ENCODE results near the gene GLT8D2. TPM values are rescaled to one million over a fixed set of nuclear protein-coding genes. Genes with fewer than 3 reads are reported as not detected.

Gene GLT8D2, protein sequence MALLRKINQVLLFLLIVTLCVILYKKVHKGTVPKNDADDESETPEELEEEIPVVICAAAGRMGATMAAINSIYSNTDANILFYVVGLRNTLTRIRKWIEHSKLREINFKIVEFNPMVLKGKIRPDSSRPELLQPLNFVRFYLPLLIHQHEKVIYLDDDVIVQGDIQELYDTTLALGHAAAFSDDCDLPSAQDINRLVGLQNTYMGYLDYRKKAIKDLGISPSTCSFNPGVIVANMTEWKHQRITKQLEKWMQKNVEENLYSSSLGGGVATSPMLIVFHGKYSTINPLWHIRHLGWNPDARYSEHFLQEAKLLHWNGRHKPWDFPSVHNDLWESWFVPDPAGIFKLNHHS
- total RNA-seq, result 6.3 TPM
- long read RNA-seq, transcript GLT8D2-201 (11 exons, 1,880 nt), result major isoform, 12 of 35 reads
- long read RNA-seq, partial matches to known transcripts, result 15 of 35 reads
- long read RNA-seq, other reads (novel, unspliced or antisense), result 7 of 35 reads

DNA sequence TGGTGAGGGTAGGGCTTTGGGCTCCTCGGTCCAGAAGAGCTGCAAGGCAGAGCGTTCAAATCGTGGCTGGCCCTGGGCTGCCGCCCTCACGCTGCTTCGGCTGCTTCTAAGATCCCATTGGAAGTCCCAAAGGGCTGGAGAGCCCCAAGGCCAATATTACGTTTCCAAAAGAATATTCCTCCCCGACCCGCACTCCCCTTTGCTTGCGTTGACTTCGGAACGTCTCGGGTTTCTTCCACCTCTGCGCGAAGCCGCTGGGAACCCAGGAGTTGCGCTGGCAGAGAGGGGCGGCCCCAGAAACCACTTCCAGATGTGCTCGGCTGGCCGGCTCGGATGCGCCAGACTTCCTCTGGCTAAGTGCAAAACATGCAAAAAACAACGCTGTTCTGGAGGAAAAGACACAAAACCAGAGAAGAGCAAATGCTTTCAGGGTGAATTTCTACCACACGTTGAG, at the start of gene GLT8D2:
Gene GLT8D2 (minus strand): TSS at position 285 of the 454 bp plus-strand sequence. CDS start 30,539 bp downstream, outside the sequence.
- DNase-seq (ENCODE audit: low spot score), result no peak

DNA sequence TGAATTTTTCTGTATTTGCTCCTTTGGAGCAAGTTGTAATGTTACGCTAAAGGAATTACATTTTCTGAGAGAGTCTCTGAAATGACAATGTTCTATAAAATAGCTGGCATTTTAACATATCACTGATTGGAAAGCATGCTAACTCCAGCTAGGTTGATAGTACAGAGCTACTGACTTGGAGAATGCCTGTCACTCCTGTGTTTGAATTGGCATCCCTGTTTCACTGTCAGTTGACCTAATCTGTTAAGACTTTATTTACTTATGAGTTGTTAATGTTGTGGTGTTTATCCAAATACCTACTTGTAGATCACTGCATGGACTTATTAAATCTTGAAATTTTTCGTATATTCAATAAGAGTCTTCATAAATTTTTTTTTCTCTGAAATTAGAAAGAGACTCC, 48.0 kb upstream of the GLT8D2 start:
- DNase-seq (ENCODE audit: low spot score), result no peak

DNA sequence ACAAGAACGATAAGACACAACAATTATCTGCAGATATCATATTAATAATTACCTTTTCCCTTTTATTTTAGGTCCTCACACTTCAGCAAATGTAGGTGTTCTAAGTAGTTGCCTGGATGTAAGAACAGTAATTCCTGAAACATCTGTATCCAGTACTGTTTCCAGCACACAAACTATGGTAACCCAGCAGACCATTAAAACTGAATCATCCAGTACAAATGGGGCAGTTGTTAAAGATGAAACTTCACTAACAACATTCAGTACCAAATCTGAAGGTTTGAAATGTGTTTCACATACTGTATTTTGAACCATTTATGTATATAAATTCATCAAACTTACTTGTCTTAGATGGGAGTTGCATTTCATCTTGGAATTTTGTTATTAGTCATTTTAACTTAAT, 45.3 kb upstream of the GLT8D2 start:
- no peak for DNase-seq (ENCODE audit: low spot score)

DNA sequence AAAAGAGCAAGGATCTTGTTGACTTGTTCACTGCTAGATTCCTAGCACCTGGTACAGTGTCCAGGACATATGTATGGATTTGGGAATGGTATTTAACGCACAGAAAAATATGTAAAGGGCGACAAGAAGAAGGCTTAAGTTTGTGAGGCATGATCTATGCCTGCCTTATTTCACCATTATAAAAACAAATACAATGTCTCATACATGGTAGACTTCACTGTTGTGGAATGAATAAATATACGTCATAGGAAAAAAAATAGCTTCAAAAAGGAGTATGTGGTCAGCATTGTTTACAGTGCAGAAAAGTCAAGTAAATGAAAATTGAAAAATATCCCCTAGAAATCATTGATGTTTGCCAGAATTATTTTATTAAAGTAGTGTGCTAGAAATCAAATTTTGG, 44.3 kb upstream of the GLT8D2 start:
- no peak for DNase-seq (ENCODE audit: low spot score)

DNA sequence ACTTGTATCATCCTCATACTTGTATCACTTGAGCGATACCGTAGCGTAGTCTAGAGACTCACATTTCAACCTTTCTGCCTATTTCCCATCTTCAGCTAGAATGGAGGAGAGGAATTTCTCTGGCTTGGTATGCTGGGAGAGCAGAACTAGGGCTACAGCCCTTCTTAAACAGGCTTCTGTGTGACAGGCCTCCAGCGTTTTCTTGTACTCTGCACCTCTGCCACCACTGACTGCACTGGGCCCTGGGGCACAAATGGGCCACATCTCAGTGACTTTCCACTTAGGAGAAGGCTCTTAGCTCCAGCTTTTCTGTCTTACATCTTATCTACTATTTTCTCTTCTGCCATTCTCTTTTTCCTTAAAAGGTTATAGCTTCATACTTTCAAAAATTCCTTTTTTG, 41.1 kb upstream of the GLT8D2 start:
- DNase-seq (ENCODE audit: low spot score), result no peak

DNA sequence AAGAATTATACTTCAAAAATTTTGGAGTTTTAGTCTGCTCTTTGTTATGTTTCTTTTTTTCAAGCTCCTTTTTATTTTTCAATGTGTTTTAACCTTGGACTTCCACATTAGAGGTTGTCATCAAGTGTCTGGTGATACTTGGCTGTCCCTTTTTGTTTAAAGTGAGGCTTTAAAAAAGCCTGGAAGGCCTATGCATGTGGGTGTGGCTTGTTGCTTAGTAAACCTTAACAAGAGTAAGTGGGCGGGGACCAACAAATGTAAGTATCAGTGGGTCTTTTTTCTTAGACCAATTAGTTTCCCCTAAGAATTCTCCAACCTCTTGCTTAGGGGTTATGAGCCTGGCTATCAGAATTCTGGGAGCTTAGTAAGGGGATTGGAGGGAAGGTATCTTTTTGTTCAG, 40.7 kb upstream of the GLT8D2 start:
- no peak for DNase-seq (ENCODE audit: low spot score)

DNA sequence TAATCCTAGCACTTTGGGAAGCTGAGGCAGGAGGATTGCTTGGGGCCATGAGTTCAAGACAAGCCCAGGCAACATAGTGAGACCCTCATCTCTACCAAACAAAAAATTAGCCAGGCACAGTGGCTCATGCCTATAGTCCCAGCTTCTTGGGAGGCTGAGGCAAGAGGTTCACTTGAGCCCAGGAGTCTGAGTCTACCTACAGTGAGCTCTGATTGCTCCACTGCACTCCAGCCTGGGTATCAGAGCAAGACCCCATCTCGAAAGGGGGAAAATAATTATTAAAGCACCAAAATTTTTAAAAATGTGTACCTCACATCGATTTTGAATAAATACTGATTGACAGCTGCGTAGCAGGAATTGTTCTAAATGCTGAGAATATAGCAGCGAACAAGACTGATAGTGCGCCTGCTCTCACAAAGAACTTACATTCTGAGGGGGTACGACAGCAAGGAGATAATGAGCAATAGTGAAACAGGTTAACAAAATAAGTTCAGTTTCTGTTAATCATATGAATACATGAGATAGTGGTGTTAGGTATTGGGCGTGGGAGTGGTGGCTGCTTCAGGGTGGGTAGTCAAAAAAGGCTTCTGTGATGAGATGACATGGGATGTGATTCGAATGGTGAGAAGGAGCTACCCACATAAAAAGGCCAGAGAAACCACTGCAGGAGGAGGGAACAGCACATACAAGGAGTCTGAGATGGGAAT, 33.9 kb upstream of the GLT8D2 start:
- DNase-seq (ENCODE audit: low spot score), result no peak

DNA sequence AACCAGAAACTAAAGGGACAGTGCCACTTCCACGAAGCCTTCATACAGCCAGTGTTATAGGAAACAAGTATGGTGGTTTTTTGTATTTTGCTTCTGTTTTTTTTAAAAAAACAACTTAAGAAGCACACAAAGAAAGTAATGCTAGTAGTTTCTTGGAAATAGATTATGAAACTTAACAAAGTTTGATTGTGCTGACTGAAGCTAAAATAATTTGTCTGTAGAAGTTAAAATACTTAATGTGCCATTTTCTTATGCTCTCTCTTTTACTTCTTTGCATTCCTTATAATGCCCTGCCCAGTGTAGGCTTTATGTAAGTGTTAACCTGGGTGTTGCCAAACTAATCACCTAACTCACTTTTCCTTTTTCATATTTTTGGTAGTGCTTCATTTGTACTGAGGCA, 30.8 kb upstream of the GLT8D2 start:
- DNase-seq (ENCODE audit: low spot score), result no peak

DNA sequence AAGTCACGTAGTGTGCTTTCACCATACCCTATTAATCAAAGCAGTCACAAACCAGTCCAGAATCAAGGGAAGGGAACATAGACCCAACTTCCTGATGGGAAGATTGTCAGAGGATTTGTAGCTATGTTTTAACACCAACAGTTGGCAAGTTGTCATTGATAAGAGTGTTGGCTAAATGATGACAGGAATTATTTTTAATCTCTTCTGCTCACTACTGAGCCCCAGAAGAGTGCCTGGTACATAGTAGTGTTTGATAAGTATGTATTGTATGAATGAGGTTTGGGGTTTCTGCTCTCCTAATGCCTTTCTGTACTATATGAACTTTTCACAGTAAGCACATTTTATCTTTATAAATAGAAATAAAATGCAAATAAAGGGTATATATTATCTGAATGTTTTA, 29.0 kb upstream of the GLT8D2 start:
- DNase-seq (ENCODE audit: low spot score), result no peak

DNA sequence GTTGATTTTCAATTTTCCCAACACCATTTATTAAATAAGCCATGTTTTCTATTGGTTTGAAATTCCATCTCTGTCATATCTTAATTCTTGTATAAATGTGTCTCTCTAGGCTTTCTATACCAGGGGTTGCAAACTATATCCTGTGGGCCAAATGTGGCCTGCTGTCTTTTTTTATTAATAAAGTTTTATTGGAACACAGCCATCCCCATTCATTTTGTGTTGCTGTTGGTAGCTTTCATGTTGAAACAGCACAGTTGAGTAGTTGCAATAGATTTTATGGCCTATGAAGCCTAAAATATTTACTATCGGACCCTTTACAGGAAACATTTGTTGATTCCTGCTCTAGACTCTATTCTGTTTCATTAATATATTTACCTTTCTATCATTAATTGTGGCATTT, 23.7 kb upstream of the GLT8D2 start:
- DNase-seq (ENCODE audit: low spot score), result no peak

DNA sequence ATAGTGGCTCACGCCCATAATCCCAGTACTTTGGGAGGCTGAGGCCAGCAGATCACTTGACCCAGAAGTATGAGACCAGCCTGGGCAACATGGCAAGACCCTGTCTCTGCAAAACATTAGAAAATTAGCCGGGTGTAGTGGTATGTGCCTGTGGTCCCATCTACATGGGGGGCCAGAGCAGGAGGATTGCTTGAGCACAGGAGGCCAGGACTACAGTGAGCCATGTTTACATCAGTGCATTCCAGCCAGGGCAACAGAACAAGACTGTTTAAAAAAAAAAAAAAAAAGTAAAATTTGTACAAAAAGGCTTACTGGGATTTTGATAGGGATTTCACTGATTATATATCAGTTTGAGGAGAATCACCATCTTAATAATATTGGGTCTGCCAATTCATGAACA, 22.1 kb upstream of the GLT8D2 start:
- DNase-seq (ENCODE audit: low spot score), result no peak

DNA sequence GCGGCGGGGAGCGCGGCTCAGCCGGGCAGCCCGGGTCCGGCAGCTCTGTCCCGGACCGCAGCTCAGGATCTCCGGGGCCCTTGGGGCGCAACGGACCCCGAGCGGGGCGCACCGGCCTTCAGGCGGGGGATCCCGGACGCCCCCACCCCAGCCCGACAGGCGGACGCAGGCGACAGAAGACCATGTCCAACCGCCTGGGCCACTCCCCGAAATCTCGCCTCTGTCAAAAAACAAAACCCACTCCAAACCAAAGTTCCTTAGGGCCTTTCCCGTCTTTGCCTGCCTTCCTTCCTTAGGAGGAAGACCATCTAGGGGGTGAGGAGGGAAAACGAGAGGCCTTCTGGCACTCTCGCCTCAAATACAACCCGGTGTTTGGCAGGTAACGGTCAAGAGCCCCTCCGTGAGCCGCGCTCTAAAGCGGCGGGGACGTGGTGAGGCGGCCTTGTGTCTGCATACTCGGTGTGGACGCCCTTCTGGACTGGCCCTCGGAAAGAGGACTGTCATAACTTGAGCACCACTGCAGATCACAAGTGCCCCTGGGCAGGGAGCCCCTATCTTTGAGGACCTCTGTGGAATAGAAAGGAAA, 14.9 kb upstream of the GLT8D2 start:
- DNase-seq (ENCODE audit: low spot score), result no peak

DNA sequence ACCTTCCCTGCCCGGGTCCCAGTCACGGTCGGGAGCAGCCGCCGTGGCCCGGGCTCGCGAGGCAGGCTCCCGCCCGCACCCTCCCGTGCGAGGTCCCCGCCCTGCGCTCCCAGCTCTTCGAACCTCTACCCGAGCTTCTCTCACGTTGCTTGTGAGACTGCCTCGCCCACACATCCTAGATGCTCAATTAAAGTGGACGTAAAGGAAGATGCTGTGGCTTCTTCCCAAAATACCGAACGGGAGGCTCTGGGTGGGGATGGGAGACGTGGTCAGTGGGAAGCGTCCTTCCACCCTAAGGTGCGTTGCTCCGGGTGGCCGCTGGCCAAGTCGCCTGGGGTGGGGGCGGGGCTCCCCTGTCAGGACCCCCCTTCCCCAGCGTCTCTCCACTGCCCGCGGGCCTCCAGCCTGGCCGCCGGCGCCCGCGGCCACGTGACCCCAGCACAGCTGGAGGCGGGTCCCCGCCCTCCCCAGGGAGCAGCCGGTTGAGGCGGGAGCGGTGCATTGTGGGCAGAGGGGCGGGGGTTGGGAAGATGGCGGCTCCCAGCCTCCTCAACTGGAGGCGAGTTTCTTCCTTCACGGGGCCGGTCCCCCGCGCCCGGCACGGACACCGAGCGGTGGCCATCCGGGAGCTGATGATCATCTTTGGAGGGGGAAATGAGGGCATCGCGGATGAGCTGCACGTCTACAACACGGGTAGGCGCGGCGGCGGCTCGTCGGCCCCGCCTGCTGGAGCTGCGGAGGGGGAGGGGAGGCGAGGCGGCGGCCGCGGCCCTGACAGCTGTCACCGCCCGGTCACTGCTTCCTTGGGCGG, 14.2 kb upstream of the GLT8D2 start, which contains the start of gene HCFC2:
Gene HCFC2 (plus strand): TSS at position 501 of the 811 bp plus-strand sequence. CDS start 30 bp downstream, at position 531.
- DNase-seq (ENCODE audit: low spot score), result peak; percentile 97

DNA sequence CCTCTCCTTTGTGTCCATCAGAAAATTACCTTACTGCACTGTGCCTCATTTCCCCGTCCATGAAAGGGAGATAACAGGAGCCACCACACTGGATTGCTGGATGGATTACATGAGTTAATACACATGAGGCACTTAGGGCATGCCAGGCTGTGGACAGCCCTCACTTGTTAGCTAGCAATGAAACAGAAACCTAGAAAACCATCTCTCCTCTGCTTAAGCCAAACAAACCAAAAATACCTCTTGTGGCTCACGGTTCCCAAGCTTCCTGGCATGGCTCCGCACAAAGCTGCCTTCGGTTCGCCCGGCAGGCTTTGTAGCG, 13.7 kb upstream of the GLT8D2 start:
- DNase-seq (ENCODE audit: low spot score), result no peak

DNA sequence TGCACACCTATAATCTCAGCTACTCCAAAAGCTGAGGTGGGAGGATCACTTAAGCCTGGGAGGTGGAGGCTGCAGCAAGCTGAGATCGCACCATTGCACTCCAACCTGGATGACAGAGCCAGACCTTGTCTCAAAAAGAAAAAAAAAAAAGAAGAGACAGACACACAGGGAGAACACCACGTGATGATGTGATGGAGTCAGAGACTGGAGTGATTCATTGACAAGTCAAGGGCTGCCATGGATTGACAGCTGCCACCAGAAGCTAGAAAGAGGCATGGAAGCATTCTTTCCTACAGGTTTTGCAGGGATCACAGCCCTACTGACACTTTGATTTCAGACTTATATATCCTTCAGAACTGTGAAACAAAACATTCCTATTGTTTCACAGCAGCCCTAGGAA, 10.8 kb upstream of the GLT8D2 start:
- no peak for DNase-seq (ENCODE audit: low spot score)

DNA sequence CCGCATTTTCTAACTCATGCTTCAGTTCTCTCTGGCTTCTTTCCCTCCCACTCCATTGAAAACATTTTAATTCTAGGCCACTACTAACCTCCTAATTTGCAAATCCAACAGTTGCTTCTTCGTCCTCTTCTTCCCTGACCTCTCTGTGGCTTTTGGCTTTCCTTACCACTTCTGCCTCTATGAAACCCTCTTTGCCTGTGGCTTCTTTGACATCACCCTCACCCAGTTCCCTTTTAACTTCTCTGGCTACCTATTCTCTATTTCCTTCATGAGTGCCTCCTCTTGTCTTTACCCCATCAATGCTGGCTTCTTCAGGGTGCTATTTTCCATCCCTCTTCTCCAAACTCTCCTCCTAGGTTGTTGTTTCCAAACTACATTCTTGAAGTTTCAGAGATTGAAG, 10.0 kb upstream of the GLT8D2 start:
- no peak for DNase-seq (ENCODE audit: low spot score)

DNA sequence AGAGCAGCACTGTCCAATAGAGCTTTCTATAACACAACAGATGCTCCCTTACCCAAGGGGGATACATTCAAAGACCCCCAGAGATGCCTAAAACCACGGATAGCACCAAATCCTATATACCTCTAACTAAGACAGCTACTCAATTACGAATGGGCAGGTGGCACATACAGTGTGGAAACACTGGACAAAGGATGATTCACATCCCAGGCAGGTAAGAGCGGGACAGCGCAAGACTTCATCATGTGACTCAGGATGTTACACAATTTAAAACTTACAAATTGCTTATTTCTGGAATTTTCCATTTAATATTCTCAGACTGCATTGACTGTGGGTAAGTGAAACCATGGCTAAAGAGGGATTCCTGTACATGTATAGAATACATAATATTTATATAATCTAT, 8.8 kb upstream of the GLT8D2 start:
- no peak for DNase-seq (ENCODE audit: low spot score)

DNA sequence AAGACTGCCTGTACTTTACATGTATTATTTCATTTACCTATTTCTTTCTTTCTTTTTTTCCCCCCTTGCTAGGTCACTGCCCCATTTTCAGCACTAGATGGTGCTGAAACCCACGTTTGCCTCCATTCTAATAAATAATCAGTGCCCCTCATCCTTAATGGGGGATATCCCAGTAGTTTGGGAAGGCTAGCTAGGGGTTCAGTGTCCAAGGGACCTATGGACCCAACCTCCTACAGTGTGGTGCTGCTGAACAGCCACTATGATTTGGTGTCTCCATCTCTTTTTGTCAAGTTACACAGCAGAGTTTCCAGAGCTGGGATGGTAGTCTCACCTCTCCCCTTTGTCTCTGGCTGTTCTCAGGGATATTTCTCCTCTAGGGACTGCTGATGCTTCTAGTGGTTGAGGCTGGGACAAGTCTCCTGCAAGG, 7.8 kb upstream of the GLT8D2 start:
- no peak for DNase-seq (ENCODE audit: low spot score)

DNA sequence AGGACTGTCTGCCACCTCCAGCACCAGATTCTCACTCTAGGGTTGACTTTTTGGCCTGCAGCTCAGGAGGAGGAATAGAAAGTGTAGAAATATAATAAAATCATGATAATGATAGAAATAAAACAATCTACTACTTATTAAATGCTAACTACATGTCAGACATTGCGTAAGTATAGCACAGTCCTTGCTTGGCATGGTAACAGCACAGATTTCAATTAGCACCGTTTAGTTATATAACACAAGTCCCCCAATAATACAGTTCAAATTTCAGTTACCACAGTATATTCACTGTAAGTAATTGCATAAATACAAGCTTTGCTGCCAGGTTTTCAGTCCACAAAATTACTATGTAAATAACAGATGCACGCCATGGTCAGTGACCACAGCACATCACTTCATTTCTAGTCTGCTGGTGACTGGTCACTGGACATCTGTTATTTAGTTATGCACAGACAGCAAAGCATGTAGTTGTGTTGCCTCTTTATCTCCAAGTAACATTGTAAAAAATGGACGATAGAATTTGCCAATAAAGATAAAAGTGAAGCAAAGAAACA, 6.5 kb upstream of the GLT8D2 start:
- DNase-seq (ENCODE audit: low spot score), result no peak

DNA sequence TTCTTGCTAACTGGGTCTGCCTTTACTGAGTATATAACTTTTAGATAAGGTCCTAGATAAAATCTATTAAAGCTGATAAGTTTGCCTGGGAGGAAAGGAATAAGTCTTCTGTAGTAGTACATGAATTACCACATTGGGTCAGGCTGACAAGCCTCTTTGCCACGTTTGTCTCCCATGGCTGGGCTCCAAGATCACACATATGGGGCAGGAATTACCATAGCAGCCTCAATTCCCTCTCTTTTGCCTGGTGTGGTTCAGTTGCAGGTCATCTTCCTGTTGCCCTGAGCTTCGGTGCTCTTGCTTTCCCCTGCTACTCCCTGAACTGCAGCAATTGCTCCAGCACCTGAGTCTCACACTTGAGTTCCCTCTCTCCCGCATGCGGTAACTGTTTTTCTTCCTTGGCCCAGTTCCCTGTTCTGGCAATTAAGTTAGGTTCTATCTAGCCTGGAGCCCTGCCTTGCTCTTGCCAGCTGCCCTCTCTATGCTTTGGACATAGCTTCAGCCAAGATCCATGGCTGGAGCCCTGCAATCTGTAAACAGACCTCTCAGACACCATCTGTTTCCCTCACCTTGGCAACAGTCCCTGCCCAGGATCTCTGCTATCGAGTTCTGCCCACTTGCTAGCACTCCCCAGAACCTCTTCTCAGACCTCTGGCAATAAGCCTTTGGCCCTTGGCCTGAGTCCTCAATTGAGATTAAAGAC, 5.8 kb upstream of the GLT8D2 start:
- no peak for DNase-seq (ENCODE audit: low spot score)
